Activated effector memory CD4-positive, alpha-beta T cell treated with anti-CD3 and anti-CD28 coated beads, Interleukin-2, amount 50 U/mL, for 16 hours (primary cell): ENCODE measurements around the gene CENPQ.
"Not testable (repeated sequence)": the region's sequence is repeated elsewhere in the genome, so short reads cannot be mapped to it uniquely, and the experiment has no call there.

Experiments
- DNase-seq: peaks from one replicate; pipeline ENCODE4 v3.0.0-alpha.2; 2020

Gene CENPQ, protein sequence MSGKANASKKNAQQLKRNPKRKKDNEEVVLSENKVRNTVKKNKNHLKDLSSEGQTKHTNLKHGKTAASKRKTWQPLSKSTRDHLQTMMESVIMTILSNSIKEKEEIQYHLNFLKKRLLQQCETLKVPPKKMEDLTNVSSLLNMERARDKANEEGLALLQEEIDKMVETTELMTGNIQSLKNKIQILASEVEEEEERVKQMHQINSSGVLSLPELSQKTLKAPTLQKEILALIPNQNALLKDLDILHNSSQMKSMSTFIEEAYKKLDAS

DNA sequence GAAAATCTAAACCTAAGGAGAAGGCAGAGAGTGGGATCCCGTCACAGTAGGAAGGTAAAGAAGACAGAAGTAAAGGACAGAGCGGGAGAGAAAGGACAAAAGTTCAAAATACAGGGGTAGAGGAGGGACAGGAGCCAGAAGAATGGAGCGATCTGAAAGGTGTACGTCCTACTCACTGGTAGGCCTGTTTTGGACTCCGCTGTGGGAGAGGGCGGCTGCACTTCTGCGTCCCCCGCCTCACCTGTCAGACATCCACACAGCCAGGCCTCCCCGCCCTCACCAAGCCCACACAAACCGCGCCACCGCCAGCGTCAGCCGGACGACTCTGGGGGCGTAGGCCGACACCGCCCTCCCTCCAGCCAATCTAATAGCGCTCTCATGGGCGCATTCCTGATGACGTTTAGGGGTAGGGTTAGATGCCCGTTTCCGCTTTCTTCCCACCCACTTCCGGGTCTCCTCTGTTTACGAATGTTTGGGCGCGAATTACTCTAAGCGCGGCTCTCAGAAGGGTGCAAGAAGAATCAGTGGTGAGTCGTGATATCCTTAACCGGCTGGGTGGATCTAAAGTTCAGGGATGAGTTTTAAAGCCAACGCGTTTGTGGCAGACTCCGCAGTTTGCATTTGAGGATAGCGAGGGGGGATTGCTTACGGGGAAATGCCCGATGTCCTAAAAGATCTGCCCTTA lies at the start of gene CENPQ, which contains the start of gene MMUT:
Gene CENPQ (plus strand): TSS at position 444 of the 685 bp plus-strand sequence. CDS start 6,807 bp downstream, outside the sequence.
Gene MMUT (minus strand): TSS at position 327 of the 685 bp plus-strand sequence. CDS start 3,787 bp downstream, outside the sequence.
- peak; percentile 95 for DNase-seq

- no peak for DNase-seq
Observed at GRCh38 chr6:49415358-49415757, 47.8 kb upstream of the CENPQ start.

DNA sequence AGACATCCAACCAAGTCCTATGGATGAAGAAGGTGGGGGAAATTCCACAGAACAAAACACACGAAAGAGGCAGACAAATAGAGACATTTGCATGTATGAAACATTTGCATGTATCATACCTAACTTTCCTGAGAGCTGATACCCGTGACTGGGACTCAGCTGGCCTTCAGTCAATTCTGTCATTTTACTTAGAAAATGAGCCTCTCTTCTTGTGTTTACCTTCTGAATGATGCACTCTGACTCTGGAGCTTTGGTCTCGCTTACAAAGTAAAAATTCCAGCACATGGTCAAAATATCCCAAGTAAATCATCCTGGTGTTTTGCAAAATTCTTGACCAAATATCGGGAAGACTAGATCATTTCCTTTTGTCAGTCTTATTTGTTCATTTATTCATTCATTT lies 47.0 kb upstream of the CENPQ start:
- no peak for DNase-seq

DNA sequence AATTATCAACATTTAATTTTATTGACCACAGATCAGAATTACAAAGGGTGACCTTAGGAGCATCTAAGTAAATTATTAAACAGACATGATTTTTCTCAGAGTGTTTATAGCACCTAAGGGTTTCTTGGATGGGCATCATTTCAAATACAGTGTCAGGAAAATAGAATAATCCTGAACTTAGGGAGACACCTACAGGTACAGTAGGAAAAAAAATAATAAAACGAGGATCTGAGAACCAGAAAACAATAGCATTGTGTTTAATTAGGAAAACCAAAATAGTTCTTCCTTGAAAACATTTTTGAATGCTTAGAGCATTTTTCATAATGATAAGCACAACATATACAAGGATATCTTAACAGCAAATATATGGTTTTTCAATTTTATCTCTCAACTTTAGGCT lies 39.4 kb upstream of the CENPQ start:
- no peak for DNase-seq

DNA sequence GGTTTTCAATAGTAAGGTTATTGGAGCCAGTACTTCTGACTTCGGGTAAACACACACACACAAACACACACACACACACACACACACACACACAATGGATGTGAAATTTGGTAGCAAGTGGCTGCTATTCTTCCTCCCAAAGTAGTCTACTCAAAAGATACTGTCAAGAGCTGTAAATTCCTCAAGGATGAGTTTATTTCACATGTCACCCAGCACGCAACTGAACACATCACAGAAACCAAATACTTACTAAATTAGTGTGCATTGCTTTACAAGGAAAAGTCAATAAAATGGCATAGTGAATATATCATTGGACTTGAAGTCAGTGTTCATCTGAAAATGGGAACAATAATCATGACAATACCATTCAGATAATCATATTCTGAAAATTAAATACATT lies 33.0 kb upstream of the CENPQ start:
- no peak for DNase-seq

DNA sequence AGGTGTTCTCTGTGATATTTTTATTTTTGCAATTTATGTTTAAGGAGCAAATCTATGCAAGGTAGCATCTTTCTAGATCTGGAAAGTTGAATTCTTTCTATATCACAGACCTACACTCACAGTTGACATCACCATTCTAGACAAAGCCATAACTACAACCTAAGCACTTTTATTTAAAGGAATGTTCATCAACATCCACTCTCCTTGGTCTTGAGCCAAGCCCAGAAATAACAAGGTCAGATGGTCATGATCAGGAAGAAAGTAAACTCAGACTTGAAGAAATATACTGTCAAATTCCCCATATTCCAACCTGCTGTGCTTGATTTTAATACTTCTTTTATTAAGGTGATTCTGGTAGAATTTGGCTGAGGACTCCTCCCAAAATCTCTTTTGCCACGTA lies 32.3 kb upstream of the CENPQ start:
- DNase-seq: no peak

DNA sequence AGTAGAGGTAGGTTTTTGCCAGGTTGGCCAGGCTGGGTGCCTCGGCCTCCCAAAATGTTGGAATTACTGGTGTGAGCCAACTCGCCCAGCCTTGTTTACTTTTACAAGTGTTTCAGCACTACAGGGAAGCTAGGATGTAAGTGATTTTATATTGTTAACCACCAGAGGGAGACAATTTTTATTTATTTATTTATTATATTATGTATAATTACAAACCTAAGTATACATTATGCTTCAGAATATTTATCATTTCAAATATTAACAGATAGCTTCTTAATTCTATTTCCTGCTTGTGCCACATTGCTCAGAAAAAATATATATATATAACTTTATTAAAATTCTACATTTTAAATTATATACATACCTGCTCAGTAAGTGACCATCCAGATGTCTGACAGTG lies 9.9 kb upstream of the CENPQ start:
- DNase-seq: no peak

DNA sequence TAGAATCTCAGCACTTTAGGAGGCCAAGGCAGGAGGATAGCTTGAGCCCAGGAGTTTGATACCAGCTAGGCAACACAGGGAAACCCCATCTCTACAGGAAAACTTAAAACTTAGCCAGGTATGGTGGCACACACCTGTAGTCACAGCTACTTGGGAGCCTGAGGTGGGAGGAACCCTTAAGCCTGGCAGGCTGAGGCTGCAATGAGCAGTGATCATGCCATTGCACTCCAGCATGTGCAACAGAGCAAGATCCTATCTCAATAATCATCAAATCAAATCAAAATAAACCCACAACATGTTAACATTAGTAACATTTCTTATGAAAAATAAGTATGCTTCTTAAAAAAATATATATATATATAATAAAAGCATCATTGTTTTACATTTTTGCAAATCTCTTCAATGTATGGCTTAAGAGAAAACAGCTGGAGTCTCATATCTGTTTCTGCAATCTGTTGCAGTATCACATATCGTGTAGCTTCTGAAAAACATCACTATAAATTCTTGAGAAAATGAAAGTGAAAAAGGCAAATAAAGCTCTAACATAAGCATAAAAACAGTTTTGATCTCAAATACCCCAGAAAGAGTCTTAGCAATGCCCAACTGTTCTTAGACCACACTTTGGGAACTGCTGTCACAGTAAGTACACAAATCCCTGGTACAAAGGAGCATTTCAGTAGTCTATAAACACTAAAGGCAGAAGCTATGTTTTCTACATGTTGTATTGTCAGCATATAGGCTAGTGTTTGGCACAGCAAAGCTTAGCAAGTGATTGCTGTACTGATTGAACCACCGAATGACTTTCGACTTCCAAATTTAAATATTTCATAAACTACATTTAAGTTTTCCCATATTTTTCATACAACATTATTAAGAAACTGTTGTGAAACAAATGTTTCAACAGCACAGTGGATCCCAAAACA lies 8.1 kb upstream of the CENPQ start:
- DNase-seq: no peak

GRCh38 chr6:49457771-49458170 lies 5.4 kb upstream of the CENPQ start:
- no peak for DNase-seq

GRCh38 chr6:49462071-49462470 lies 1.1 kb upstream of the CENPQ start:
- DNase-seq: no peak

- DNase-seq: no peak
Observed at GRCh38 chr6:49462599-49462926, 607 bp upstream of the CENPQ start.

DNA sequence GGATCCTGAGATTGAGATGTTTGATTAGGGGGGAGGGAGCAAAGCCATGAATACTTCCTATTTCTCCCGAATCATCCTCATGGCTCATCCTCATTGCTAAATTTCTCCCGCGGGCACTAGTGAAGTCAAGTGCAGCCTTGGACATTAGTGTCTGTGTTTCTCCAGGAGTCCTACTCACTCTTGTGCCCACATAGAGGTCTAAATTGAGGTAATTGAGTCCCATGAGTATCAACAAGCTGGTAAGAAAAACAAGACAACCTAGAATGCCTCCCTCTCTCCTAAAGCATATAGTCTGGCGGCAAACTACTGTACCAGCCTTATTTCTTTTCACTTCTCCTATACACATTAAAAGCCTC lies 420 bp downstream of the CENPQ start:
- no peak for DNase-seq

DNA sequence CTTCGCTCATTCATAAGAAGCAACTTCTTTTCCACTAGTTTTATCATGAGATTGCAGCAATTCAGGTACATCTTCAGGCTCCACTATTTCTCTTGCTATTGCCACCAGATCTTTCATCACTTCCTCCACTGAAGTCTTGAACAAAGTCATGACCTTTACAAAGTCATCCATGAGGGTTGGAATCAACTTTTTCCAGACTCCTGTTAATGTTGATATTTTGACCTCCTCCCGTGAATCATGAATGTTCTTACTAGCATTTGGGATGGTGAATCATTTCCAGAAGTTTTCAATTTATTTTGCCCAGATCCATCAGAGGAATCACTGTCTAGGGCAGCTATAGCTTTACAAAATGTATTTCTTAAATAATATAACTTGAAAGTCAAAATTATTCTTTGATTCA lies 1.5 kb downstream of the CENPQ start:
- DNase-seq: no peak

DNA sequence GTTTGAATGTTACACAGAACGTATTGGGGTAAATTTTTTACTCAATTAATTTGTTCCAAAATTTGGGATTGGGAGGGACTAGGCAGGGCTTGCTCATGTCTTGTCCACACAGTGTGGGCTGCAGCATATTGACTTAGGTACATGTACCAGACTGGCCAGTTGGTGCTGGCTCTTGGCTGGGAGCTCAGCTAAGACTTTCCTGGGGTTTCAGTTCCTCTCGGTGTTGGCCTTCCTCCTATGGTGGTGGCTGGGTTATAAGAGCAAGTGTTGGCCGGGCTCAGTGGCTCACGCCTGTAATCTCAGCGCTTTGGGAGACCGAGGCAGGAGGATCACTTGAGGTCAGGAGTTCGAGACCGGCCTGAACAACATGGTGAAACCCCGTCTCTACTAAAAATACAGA lies 4.9 kb downstream of the CENPQ start:
- DNase-seq: no peak

DNA sequence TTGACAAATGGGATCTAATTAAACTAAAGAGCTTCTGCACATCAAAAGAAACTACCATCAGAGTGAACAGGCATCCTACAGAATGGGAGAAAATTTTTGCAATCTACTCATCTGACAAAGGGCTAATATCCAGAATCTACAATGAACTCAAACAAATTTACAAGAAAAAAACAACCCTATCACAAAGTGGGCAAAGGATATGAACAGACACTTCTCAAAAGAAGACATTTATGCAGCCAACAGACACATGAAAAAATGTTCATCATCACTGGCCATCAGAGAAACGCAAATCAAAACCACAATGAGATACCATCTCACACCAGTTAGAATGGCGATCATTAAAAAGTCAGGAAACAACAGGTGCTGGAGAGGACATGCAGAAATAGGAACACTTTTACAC lies 13.4 kb downstream of the CENPQ start:
- not testable (repeated sequence) for DNase-seq

DNA sequence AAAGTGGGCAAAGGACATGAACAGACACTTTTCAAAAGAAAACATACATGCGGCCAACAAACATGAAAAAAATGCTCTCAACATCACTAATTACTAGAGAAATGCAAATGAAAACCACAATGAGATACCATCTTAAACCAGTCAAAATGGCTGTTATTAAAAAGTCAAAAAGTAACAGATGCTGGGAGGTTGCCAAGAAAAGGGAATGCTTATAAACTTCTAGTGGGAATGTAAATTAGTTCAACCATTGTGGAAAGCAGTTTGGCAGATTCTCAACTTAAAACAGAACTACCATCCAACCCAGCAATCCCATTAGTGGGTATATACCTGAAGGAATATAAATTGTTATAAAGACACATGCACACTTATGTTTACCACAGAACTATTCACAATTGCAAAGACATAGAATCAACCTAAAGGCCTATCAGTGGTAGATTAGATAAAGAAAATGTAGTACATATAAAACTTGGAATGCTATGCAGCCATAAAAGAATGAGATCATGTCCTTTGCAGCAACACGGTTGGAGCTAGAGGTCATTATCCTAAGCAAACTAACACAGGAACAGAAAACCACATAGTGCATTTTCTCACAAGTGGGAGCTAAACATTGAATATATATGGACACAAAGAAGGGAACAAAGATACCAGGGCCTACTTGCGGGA lies 16.3 kb downstream of the CENPQ start:
- DNase-seq: no peak

DNA sequence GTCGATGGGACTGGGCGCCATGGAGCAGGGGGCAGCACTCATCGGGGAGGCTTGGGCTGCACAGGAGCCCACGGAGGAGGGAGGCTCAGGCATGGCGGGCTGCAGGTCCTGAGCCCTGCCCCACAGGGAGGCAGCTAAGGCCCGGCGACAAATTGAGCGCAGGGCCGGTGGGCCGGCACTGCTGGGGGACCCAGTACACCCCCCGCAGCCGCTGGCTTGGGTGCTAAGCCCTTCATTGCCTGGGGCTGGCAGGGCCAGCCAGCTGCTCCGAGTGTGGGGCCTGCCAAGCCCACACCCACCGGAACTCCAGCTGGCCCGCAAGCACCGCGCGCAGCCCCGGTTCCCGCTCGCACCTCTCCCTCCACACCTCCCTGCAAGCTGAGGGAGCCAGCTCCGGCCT lies 18.7 kb downstream of the CENPQ start:
- not testable (repeated sequence) for DNase-seq

DNA sequence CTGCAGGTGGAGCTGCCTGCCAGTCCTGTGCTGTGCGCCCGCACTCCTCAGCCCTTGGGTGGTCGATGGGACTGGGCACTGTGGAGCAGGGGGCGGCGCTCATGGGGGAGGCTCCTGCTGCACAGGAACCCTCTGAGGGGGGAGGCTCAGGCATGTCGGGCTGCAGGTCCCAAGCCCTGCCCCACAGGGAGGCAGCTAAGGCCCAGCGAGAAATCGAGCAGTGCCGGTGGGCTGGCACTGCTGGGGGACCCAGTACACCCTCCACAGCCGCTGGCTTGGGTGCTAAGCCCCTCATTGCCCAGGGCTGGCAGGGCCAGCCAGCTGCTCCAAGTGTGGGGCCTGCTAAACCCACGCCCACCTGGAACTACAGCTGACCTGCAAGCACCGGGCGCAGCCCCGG lies 20.2 kb downstream of the CENPQ start:
- DNase-seq: not testable (repeated sequence)

DNA sequence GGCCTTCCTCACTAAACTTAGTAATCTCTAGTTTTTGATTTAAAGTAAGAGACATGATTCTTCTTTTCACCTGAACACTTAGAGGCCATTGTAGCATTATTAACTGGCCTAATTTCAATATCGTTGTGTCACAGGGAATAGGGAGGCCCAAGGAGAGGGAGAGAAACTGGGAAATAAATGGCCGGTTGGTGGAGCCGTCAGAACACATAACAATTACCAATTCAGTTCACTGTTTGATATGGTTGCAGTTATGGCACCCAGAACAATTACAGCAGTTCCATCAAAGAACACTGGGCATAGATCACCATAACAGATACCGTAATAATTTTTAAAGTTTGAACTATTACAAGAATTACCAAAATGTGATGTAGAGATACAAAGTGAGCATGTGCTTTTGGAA lies 27.5 kb downstream of the CENPQ start:
- DNase-seq: no peak

GRCh38 chr6:49497304-49497703 lies 34.1 kb downstream of the CENPQ start:
- DNase-seq: no peak

GRCh38 chr6:49499126-49499525 lies 36.0 kb downstream of the CENPQ start:
- no peak for DNase-seq

- no peak for DNase-seq
Observed at GRCh38 chr6:49499623-49500022, 36.5 kb downstream of the CENPQ start, which contains the start of gene GLYATL3. TSS of gene GLYATL3 (plus strand) at chr6:49499923. CDS start at chr6:49511991, 12,068 bp downstream.

DNA sequence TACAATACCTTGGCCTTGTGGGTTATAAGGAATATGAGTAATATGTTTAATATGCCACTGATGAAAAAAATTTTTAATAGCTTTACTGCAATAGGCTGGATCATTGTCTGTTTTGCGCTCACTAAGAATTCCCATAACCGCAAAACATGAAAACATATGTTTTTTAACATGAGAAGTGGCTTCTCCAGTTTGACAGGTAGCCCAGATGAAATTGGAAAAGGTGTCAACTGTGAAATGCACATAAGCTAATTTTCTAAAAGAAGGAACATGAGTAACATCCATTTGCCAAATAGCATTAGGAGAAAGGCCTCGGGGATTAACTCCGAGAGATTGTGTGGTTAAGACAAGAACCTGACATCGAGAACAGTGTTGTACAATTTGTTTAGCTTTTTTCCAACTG lies 41.5 kb downstream of the CENPQ start:
- DNase-seq: no peak
